ENCODE results near the gene DEDD2.
"Not testable (repeated sequence)": the region's sequence is repeated elsewhere in the genome, so short reads cannot be mapped to it uniquely, and the experiment has no call there.

DEDD2 gene

GRCh38 chr19:42217520-42218437 lies at the start of gene DEDD2:
TSS of gene DEDD2 (minus strand) at chr19:42217677. CDS start at chr19:42217007, 670 bp downstream.
- DNase-seq: peak; percentile 89

- DNase-seq: not testable (repeated sequence)
These were observed 49.6 kb upstream of the DEDD2 start for GRCh38 chr19:42266928-42267603.

- not testable (repeated sequence) for DNase-seq
These were observed 48.6 kb upstream of the DEDD2 start for GRCh38 chr19:42266105-42266504.

GRCh38 chr19:42261763-42262162 lies 44.3 kb upstream of the DEDD2 start:
- no peak for DNase-seq

GRCh38 chr19:42257842-42258241 lies 40.4 kb upstream of the DEDD2 start:
- DNase-seq: not testable (repeated sequence)

GRCh38 chr19:42255766-42256745 lies 38.6 kb upstream of the DEDD2 start:
- DNase-seq: no peak

- peak; percentile 77 for DNase-seq
These were observed 37.6 kb upstream of the DEDD2 start, which contains the start of gene ERF for GRCh38 chr19:42254850-42255765. TSS of gene ERF (minus strand) at chr19:42255128. CDS start at chr19:42254999, 129 bp downstream.

GRCh38 chr19:42254089-42254849 lies 36.8 kb upstream of the DEDD2 start:
- DNase-seq: no peak

- no peak for DNase-seq
These were observed 36.0 kb upstream of the DEDD2 start for GRCh38 chr19:42253245-42254088.

GRCh38 chr19:42252365-42253244 lies 35.1 kb upstream of the DEDD2 start:
- DNase-seq: no peak

GRCh38 chr19:42251572-42252358 lies 34.3 kb upstream of the DEDD2 start:
- DNase-seq: no peak

- DNase-seq: peak; percentile 16
These were observed 33.4 kb upstream of the DEDD2 start for GRCh38 chr19:42250666-42251531.

- DNase-seq: no peak
These were observed 32.7 kb upstream of the DEDD2 start for GRCh38 chr19:42250183-42250665.

- no peak for DNase-seq
These were observed 32.3 kb upstream of the DEDD2 start for GRCh38 chr19:42249769-42250168.

- no peak for DNase-seq
These were observed 31.8 kb upstream of the DEDD2 start for GRCh38 chr19:42249149-42249750.
